Neural progenitor cell (in vitro differentiated cells): Measurements from ENCODE around the gene MSLN. TPM values are rescaled to one million over a fixed set of nuclear protein-coding genes. Genes with fewer than 3 reads are reported as not detected.

Source experiments
- DNase-seq: peaks from one replicate; pipeline ENCODE4 v3.0.0-alpha.2; 2016; ENCODE audit warnings: low spot score
- H2AFZ ChIP-seq: fragments of 200-600 bp; sonication (generic); replicated peaks from 2 replicates; pipeline ENCODE4 v1.6.1; 2016; ENCODE audit warnings: antibody characterized with exemption
- H3F3A ChIP-seq: fragments of 200-600 bp; sonication (generic); 2 replicates; pipeline ENCODE4 v1.6.1; 2016; ENCODE audit warnings: antibody characterized with exemption, low read depth
- H3K27ac ChIP-seq: fragments of 200-600 bp; sonication (generic); 2 replicates; pipeline ENCODE4 v1.5.1; 2016; ENCODE audit warnings: mild to moderate bottlenecking
- H3K27me3 ChIP-seq: fragments of 200-600 bp; sonication (generic); 2 replicates; pipeline ENCODE4 v1.6.1; 2016; ENCODE audit warnings: mild to moderate bottlenecking, moderate library complexity
- H3K36me3 ChIP-seq: fragments of 200-600 bp; sonication (generic); 2 replicates; pipeline ENCODE4 v1.5.1; 2016
- H3K4me1 ChIP-seq: fragments of 200-600 bp; sonication (generic); 2 replicates; pipeline ENCODE4 v1.6.1; 2016; ENCODE audit warnings: mixed run types
- H3K4me2 ChIP-seq: fragments of 200-600 bp; sonication (generic); 2 replicates; pipeline ENCODE4 v1.6.1; 2016
- H3K4me3 ChIP-seq: fragments of 200-600 bp; sonication (generic); 2 replicates; pipeline ENCODE4 v1.5.1; 2016
- H3K79me2 ChIP-seq: fragments of 200-600 bp; sonication (generic); 2 replicates; pipeline ENCODE4 v1.6.1; 2016; ENCODE audit warnings: low read depth
- H3K9ac ChIP-seq: fragments of 200-600 bp; sonication (generic); 2 replicates; pipeline ENCODE4 v1.6.1; 2016
- H3K9me3 ChIP-seq: fragments of 200-600 bp; sonication (generic); 2 replicates; pipeline ENCODE4 v1.5.1; 2016; ENCODE audit warnings: low read depth
- H4K20me1 ChIP-seq: fragments of 200-600 bp; sonication (generic); 2 replicates; pipeline ENCODE4 v1.6.1; 2016; ENCODE audit warnings: low read depth
- H3K27ac Mint-ChIP-seq: 3 replicates; pipeline ENCODE4 v1.8.0; 2021; ENCODE audit warnings: mixed read lengths
- H3K27me3 Mint-ChIP-seq: 2 replicates; pipeline ENCODE4 v1.8.0; 2022; ENCODE audit warnings: low read depth, mild to moderate bottlenecking, inconsistent platforms, moderate library complexity, mixed read lengths; ENCODE audit not compliant: insufficient read depth
- H3K36me3 Mint-ChIP-seq: 3 replicates; pipeline ENCODE4 v1.8.0; 2021; ENCODE audit warnings: mixed read lengths
- H3K4me1 Mint-ChIP-seq: 3 replicates; pipeline ENCODE4 v1.8.0; 2021; ENCODE audit warnings: mixed read lengths
- H3K4me3 Mint-ChIP-seq: 3 replicates; pipeline ENCODE4 v1.8.0; 2021; ENCODE audit warnings: mild to moderate bottlenecking, moderate library complexity, mixed read lengths
- H3K9me3 Mint-ChIP-seq: 3 replicates; pipeline ENCODE4 v1.8.0; 2020; ENCODE audit warnings: mixed read lengths
- EZH2 ChIP-seq: fragments of 200-600 bp; sonication (generic); IDR thresholded peaks from 2 replicates; pipeline ENCODE4 v1.6.1; 2017; ENCODE audit warnings: antibody characterized with exemption, mild to moderate bottlenecking, moderate library complexity
- EZH2phosphoT487 ChIP-seq: fragments of 200-600 bp; sonication (generic); IDR thresholded peaks from 2 replicates; pipeline ENCODE4 v1.6.1; 2017; ENCODE audit warnings: antibody characterized with exemption
- total RNA-seq: library from RNA; depleted of rRNA; stranded (reverse); fragments of >200 nt; gene quantifications from 2 replicates; pipeline ENCODE4 v1.2.3, GENCODE V29; 2015; ENCODE audit warnings: low replicate concordance
- TF ChIP-seq, protein P1 (sequence below): fragments of 200-600 bp; sonication (generic); IDR thresholded peaks from 2 replicates; pipeline ENCODE4 v1.5.1; 2017; ENCODE audit warnings: antibody characterized with exemption, mild to moderate bottlenecking

MSLN gene
- total RNA-seq, 1 donor from 2014 or later = 0.82 TPM

DNA sequence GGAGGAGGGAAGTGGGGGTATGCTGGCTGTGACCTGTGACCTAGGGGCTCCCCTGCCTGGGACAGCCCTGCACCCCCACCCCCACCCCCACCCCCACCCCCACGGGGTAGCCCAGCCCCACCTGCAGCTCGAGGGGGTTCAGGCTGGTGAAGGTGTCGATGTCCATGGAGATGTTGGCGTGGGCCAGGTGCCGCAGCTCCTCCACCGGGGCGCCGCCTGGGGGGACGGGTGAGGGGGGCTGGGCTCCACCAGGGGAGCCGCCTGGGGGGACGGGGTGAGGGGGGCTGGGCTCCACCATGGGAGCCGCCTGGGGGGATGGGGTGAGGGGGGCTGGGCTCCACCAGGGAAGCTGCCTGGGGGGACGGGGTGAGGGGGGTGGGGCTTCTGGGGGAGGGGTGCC, 9.9 kb downstream of the MSLN start:
- Mint-ChIP-seq H3K27me3 (peaks cover 5% of the 10 kb centered on the region), H3K27ac (no peak overlapping the region), H3K36me3 (no peaks in the 10 kb centered on the region), H3K4me3 (no peak overlapping the region), H3K9me3 (no peaks in the 10 kb centered on the region), H3K4me1 (peaks cover 2% of the 10 kb centered on the region)
- Histone ChIP-seq H3K27me3 (no peaks in the 10 kb centered on the region), H3K9ac (no peak overlapping the region), H4K20me1 (no peaks in the 10 kb centered on the region), H3K27ac (no peak overlapping the region), H3K4me2 (no peak overlapping the region), H3K79me2 (no peaks in the 10 kb centered on the region), H2AFZ (no peak overlapping the region), H3K4me1 (no peaks in the 10 kb centered on the region), H3K36me3 (no peaks in the 10 kb centered on the region), H3K9me3 (no peaks in the 10 kb centered on the region), H3K4me3 (no peak overlapping the region), H3F3A (no peaks in the 10 kb centered on the region)
- TF ChIP-seq EZH2phosphoT487 = no peak
- TF ChIP-seq EZH2 = no peak
- TF ChIP-seq, protein P1, sequence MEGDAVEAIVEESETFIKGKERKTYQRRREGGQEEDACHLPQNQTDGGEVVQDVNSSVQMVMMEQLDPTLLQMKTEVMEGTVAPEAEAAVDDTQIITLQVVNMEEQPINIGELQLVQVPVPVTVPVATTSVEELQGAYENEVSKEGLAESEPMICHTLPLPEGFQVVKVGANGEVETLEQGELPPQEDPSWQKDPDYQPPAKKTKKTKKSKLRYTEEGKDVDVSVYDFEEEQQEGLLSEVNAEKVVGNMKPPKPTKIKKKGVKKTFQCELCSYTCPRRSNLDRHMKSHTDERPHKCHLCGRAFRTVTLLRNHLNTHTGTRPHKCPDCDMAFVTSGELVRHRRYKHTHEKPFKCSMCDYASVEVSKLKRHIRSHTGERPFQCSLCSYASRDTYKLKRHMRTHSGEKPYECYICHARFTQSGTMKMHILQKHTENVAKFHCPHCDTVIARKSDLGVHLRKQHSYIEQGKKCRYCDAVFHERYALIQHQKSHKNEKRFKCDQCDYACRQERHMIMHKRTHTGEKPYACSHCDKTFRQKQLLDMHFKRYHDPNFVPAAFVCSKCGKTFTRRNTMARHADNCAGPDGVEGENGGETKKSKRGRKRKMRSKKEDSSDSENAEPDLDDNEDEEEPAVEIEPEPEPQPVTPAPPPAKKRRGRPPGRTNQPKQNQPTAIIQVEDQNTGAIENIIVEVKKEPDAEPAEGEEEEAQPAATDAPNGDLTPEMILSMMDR = no peak
- no peak for DNase-seq

DNA sequence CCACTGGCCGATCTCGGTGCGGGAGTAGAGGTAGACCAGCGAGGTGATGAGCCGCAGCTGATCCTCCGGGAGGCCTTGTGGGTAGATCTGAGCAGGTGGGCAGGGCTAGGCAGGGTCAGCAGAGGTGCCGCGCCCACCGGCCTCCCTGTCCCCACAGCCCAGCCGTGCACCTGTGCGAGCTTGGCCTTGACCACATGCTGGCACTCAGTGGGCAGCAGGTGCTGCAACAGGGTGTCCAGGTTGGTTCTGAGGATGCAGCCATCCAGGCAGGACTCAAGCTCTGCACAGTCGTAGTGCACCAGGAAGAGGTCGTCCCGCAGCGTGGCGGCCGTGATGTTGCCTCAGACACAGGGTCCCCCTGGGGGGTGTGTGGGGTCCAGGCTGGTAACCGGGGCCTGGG, 12.4 kb downstream of the MSLN start:
- Histone ChIP-seq H3K27me3 (peaks cover 5% of the 10 kb centered on the region), H3K4me2 (no peak overlapping the region), H3K4me3 (no peak overlapping the region), H3K79me2 (no peaks in the 10 kb centered on the region), H3K9me3 (no peaks in the 10 kb centered on the region), H4K20me1 (no peaks in the 10 kb centered on the region), H3K4me1 (no peaks in the 10 kb centered on the region), H2AFZ (no peak overlapping the region), H3K36me3 (no peaks in the 10 kb centered on the region), H3K27ac (no peak overlapping the region), H3F3A (no peaks in the 10 kb centered on the region), H3K9ac (no peak overlapping the region)
- Mint-ChIP-seq H3K4me1 (peaks cover 4% of the 10 kb centered on the region), H3K36me3 (no peaks in the 10 kb centered on the region), H3K27ac (no peak overlapping the region), H3K9me3 (no peaks in the 10 kb centered on the region), H3K27me3 (peaks cover 8% of the 10 kb centered on the region), H3K4me3 (no peak overlapping the region)
- TF ChIP-seq EZH2 (no peak), EZH2phosphoT487 (no peak)
- TF ChIP-seq, protein P1 = no peak
- no peak for DNase-seq

DNA sequence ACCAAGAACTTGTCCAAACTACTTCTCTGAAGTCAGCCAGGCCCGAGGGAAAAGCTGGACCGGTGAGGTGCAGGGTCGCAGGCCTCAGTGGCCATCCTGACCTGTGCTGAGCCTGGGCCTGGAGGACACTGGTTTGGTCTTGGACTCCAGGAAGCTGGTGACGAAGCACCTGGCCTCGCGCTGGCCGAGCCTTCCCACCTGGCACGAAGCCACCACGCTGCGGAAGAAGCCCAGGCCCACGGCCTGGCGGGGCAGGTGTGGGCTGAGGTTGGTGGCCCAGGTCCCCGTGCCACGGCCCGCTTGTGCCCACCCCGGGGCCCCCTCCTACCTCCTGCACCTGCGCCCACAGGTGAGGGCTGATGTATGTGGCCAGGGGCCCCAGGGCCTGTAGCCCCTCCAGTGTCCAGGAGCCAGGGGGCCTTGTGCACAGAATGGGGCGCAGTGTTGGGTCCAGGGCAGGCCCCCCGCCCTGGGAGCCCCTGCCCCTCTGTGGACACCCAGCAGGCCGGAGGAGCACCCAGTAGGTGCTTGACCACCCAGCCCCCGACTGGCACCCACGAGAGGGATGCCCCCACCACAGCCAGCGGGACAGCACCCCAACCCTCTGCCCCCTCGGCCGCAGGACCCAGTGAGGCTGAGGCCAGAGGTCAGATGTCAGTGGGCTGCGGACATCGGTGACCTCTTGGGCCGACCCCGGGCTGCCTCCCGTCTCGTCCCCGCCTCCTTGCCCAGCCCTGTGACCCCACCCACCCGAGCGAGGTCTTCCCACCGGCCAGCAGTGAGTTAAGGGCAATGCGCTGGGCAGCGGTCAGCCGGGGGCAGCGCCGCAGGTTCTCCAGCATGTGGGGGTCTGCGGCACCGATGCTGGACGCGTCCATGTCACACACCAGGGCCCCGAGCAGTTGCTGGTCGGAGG, 13.8 kb downstream of the MSLN start:
- Histone ChIP-seq H3K9ac (no peak overlapping the region), H4K20me1 (no peaks in the 10 kb centered on the region), H3K36me3 (no peaks in the 10 kb centered on the region), H3K4me2 (no peak overlapping the region), H3K27me3 (peaks cover 16% of the 10 kb centered on the region), H3F3A (no peaks in the 10 kb centered on the region), H3K27ac (no peak overlapping the region), H3K79me2 (no peaks in the 10 kb centered on the region), H3K4me3 (no peak overlapping the region), H3K9me3 (no peaks in the 10 kb centered on the region), H3K4me1 (no peaks in the 10 kb centered on the region), H2AFZ (no peak overlapping the region)
- H3K4me1 Mint-ChIP-seq = peaks cover 4% of the 10 kb centered on the region
- H3K9me3 Mint-ChIP-seq = no peaks in the 10 kb centered on the region
- no peak overlapping the region for H3K27ac Mint-ChIP-seq
- TF ChIP-seq EZH2 (no peak), EZH2phosphoT487 (no peak)
- TF ChIP-seq, protein P1 = no peak
- no peak for DNase-seq
- H3K27me3 Mint-ChIP-seq = peaks cover 8% of the 10 kb centered on the region
- H3K4me3 Mint-ChIP-seq = no peak overlapping the region
- no peaks in the 10 kb centered on the region for H3K36me3 Mint-ChIP-seq
